Stimulated activated CD8-positive, alpha-beta memory T cell treated with anti-CD3 and anti-CD28 coated beads, Interleukin-7, amount 100 ng/mL, for 24 hours (primary cell): ENCODE data around the gene CLIC1.
A peak's percentile ranks its signal among the peaks of the same experiment; 100 is the strongest.
"Not testable (repeated sequence)": the region's sequence is repeated elsewhere in the genome, so short reads cannot be mapped to it uniquely, and the experiment has no call there.

ENCODE experiments used
- DNase-seq: peaks from one replicate; pipeline ENCODE4 v3.0.0-alpha.2; 2020; ENCODE audit warnings: low read depth

The CLIC1 gene

GRCh38 chr6:31722173-31722572 is 14.2 kb downstream of the CLIC1 start:
- no peak for DNase-seq

- no peak for DNase-seq
Measured at GRCh38 chr6:31721351-31722020, 14.8 kb downstream of the CLIC1 start, which contains the start of gene LY6G6C. LY6G6C (minus strand) TSS chr6:31721746; CDS start chr6:31721679, 67 bp downstream.

GRCh38 chr6:31720196-31720770 is 16.0 kb downstream of the CLIC1 start:
- DNase-seq: no peak

DNA sequence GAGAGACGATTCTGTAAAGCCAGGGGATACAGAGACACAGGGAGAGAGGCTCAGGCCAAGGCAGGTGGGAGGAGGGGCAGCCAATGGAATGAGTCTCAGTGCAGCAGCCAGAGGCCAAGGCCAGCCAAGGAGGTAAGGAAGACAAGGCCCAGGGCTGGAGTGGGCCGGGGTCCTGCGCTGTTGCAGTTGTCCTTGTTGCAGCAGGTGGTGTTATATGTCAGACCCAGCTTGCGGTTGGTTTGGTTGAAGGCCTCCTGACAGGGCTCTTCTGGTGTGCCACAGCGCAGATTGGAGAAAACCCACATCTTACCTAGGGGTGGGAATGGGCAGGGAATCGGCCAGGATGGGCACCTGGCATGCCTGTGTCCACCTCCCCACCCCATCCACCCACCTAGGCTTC is 17.3 kb downstream of the CLIC1 start:
- DNase-seq: no peak

DNA sequence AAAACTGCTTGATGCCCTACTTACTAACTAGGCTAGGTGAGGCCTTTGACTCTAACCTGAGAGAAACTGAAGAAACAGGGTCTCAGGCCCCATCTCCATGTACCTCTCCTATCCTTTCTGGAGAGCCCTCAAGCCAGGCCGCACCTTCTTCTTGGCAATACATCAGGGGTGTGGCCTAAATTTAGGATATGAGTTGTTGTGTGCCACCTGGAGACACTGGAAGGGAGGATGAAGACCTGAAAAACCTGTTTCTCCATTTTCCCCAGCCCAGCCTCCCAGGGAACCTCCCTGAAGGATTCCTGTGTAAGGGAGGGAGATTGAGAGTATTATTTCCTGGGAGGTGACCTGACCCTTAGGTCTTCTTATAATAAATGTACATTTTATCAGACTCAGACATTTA is 18.1 kb downstream of the CLIC1 start:
- DNase-seq: no peak

- DNase-seq: no peak
Measured at GRCh38 chr6:31717499-31718222, 18.7 kb downstream of the CLIC1 start.

- DNase-seq: no peak
Measured at GRCh38 chr6:31715022-31715958, 21.0 kb downstream of the CLIC1 start, which contains the start of gene LY6G6D. LY6G6D (plus strand) TSS chr6:31715348; CDS start chr6:31715356, 8 bp downstream.

- DNase-seq: no peak
Measured at GRCh38 chr6:31713991-31714684, 22.2 kb downstream of the CLIC1 start.

DNA sequence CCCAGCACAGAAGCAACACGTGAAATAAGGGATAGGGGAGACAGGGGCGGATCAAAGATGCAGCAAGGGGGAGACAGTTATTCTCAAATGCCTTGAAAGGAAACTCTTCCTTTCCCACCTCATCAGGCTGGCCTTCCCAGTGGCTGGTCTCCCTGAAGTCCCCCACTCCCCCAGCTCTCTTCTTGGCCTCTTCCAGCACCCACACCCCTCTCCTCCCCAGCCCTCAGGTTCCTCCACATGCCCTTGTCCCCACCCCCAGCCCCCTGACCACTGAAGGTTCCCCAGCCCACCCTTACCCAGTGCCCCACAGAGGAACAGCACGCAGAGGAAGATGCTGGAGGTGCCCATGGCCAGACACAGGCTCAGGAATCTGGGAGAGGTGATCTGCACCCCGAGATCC is 22.9 kb downstream of the CLIC1 start:
- no peak for DNase-seq

- no peak for DNase-seq
Measured at GRCh38 chr6:31712296-31712695, 24.0 kb downstream of the CLIC1 start.

- DNase-seq: no peak
Measured at GRCh38 chr6:31711233-31711632, 25.1 kb downstream of the CLIC1 start.

GRCh38 chr6:31710523-31711219 is 25.7 kb downstream of the CLIC1 start:
- DNase-seq: no peak

DNA sequence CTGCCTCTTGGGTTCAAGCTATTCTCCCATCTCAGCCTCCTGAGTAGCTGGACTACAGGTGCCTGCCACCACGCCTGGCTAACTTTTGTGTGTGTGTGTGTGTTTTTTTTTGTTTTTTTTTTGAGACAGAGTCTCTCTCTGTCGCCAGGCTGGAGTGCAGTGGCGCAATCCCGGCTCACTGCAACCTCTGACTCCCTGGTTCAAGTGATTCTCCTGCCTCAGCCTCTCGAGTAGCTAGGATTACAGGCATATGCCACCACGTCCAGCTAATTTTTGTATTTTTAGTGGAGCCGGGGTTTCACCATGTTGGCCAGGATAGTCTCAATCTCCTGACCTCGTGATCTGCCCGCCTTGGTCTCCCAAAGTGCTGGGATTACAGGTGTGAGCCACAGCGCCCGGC is 27.2 kb downstream of the CLIC1 start:
- not testable (repeated sequence) for DNase-seq

DNA sequence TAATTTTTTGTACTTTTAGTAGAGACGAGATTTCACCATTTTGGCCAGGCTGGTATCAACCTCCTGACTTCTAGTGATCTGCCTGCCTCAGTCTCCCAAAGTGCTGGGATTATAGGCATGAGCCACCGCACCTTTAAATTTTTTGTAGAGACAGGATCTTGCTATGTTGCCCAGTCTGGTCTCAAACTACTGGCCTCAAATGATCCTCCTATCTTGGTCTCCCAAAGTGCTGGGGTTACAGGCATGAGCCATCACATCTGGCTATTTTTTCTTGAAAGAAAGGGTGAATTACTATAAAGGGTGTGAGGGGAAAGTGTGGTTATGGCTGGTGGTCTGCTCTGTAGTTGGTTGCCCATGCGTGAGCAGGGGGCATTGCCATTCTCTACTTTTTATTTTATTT is 28.1 kb downstream of the CLIC1 start:
- DNase-seq: no peak

- no peak for DNase-seq
Measured at GRCh38 chr6:31707701-31708100, 28.6 kb downstream of the CLIC1 start.

- no peak for DNase-seq
Measured at GRCh38 chr6:31706599-31706998, 29.7 kb downstream of the CLIC1 start, which contains the start of gene LY6G6F. LY6G6F (plus strand) TSS chr6:31706866; CDS start chr6:31706907, 41 bp downstream.

GRCh38 chr6:31705931-31706330 is 30.4 kb downstream of the CLIC1 start:
- DNase-seq: no peak

GRCh38 chr6:31702819-31703716 is 33.3 kb downstream of the CLIC1 start, which contains the start of gene ABHD16A:
ABHD16A (minus strand) TSS chr6:31703324; CDS start chr6:31703281, 43 bp downstream.
- DNase-seq: peak; percentile 96

DNA sequence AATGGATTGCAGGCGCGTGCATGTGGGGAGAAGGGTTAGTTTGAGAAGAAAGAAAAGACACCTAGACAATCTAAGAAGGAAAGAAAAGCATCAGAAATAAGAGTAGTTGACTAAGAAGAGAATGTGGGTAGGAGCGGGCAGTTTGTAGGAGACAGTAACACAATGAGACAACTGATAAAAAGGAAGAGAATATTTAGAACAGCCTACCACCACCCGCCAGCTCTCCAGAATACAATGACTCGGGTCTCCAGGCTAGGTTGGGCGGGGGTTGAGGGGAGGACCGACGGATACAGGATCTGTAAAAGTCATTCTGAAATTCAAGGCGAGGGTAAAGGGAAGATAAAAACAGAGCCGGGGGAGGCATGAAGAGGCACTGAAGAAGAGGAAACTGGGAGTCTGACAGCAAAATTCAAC is 33.9 kb downstream of the CLIC1 start:
- no peak for DNase-seq
